A673 (cell line): Measurements from ENCODE around the gene PPP2R5D. TPM values are rescaled to one million over a fixed set of nuclear protein-coding genes. Genes with fewer than 3 reads are reported as not detected.
"Not testable (repeated sequence)": the region's sequence is repeated elsewhere in the genome, so short reads cannot be mapped to it uniquely, and the experiment has no call there.

ENCODE experiments used
- BruUV-seq: library from RNA; stranded (reverse); fragments of 400-500 nt; replicated peaks from 2 replicates; lab custom pipeline; 2021; lab: Mats Ljungman, UMichigan
- CTCF ChIA-PET: fragments of 300-600 bp; sonication (Branson Sonifier 250); formaldehyde crosslinking; loops from one replicate; lab custom pipeline; 2022; ENCODE audit warnings: antibody characterized with exemption; lab: Charles Lee
- POLR2A ChIA-PET: fragments of 300-600 bp; sonication (Branson Sonifier 250); formaldehyde crosslinking; loops from one replicate; lab custom pipeline; 2022; ENCODE audit warnings: antibody characterized with exemption; ENCODE audit not compliant: low non-redundant PET; lab: Charles Lee
- DNase-seq: peaks from one replicate; pipeline ENCODE4 v3.0.0-alpha.2; 2015; ENCODE audit warnings: low spot score
- H3K27ac ChIP-seq: fragments of 200-600 bp; sonication (generic); 2 replicates; pipeline ENCODE4 v1.5.1; 2016; ENCODE audit warnings: mixed run types, low read depth, mild to moderate bottlenecking, mixed read lengths, antibody characterized with exemption, low read length; ENCODE audit not compliant: poor library complexity, severe bottlenecking
- H3K27me3 ChIP-seq: fragments of 200-600 bp; sonication (generic); replicated peaks from 2 replicates; pipeline ENCODE4 v1.6.1; 2017; ENCODE audit warnings: mixed run types, low read depth, mild to moderate bottlenecking, mixed read lengths, antibody characterized with exemption, low read length; ENCODE audit not compliant: insufficient read depth, poor library complexity
- H3K36me3 ChIP-seq: fragments of 200-600 bp; sonication (generic); 2 replicates; pipeline ENCODE4 v1.6.1; 2016; ENCODE audit warnings: mixed run types, mild to moderate bottlenecking, mixed read lengths, antibody characterized with exemption, low read length; ENCODE audit not compliant: insufficient read depth, poor library complexity, severe bottlenecking
- H3K4me1 ChIP-seq: fragments of 200-600 bp; sonication (generic); 2 replicates; pipeline ENCODE4 v1.6.1; 2017; ENCODE audit warnings: mixed run types, mild to moderate bottlenecking, mixed read lengths, antibody characterized with exemption, low read length; ENCODE audit not compliant: insufficient read depth, poor library complexity, severe bottlenecking
- H3K4me3 ChIP-seq: fragments of 200-600 bp; sonication (generic); 2 replicates; pipeline ENCODE4 v1.5.1; 2016; ENCODE audit warnings: low read depth, mixed run types, mild to moderate bottlenecking, mixed read lengths, low read length; ENCODE audit not compliant: poor library complexity, severe bottlenecking
- H3K9me3 ChIP-seq: fragments of 200-600 bp; sonication (generic); 2 replicates; pipeline ENCODE4 v1.6.1; 2016; ENCODE audit warnings: mixed run types, low read depth, mild to moderate bottlenecking, mixed read lengths, antibody characterized with exemption, low read length; ENCODE audit not compliant: poor library complexity, severe bottlenecking
- CTCF ChIP-seq: fragments of 300-800, 200-600 bp; sonication (generic); conservative IDR thresholded peaks from 2 replicates; pipeline ENCODE4 v1.5.1; 2017; ENCODE audit warnings: low read depth, mild to moderate bottlenecking, antibody characterized with exemption, low read length, moderate library complexity, mixed read lengths
- EZH2 ChIP-seq: fragments of 200-600 bp; sonication (generic); IDR thresholded peaks from 2 replicates; pipeline ENCODE4 v1.6.1; 2017; ENCODE audit warnings: borderline replicate concordance, low read depth, mild to moderate bottlenecking, mixed read lengths, antibody characterized with exemption, low read length; ENCODE audit not compliant: poor library complexity, severe bottlenecking
- intact Hi-C: fragments of 100-400 bp; cut with micrococcal nuclease; formaldehyde crosslinking; loops from one replicate; pipeline ENCODE4 v1.10.0; 2022; ENCODE audit not compliant: unreplicated experiment
- total RNA-seq: library from RNA; stranded (reverse); gene quantifications from 2 replicates; pipeline ENCODE4 v1.2.3, GENCODE V29; 2021

Gene PPP2R5D
- total RNA-seq, 1 experiment from 2014 or later, result 73.6 TPM

GRCh38 chr6:42939810-42940167 is 44.6 kb upstream of the PPP2R5D start:
- Histone ChIP-seq H3K4me1 (no peaks in the 10 kb centered on the region), H3K4me3 (no peak overlapping the region), H3K27ac (no peak overlapping the region), H3K9me3 (no peaks in the 10 kb centered on the region), H3K27me3 (no peaks in the 10 kb centered on the region), H3K36me3 (peaks cover 27% of the 10 kb centered on the region)
- TF ChIP-seq EZH2 (no peak), CTCF (no peak)
- no TSS peak for BruUV-seq
- ChIA-PET POLR2A (no interaction called here), CTCF (no interaction called here)
- intact Hi-C loops, result no loop called here
- DNase-seq, result no peak

DNA sequence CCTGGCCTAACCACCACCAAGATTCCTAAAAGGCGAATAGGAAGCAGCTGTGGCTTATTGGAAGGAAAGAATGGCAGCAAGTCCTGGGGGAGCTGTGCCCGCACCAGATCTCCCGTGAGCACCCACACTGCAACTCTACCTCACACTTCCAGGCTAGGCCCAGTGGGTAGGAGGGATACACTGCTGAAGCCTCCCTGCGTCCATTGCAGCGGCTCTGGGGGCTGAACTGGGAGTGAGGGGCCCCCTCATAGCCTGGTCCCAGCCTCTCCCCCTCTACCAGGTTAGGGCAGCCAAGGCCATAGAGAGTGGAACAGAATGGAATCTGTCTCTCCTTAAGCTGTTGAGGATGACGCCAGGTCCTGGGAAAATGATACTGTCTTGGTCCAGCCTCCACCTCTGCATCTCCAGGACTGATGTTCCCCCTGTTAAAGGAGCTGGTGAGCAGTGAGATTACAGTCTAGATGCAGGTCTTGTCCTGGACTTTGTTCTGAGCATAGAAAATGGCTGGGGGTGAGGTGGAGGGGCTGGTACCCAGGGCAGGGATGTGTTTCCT is 43.8 kb upstream of the PPP2R5D start:
- intact Hi-C loops, result no loop called here
- BruUV-seq, result no TSS peak
- POLR2A ChIA-PET, result interaction anchor here (0.6 kb wide), 1 partner anchor 234 kb away, joined by 5 read pairs; no protein-coding TSS in a partner anchor

DNA sequence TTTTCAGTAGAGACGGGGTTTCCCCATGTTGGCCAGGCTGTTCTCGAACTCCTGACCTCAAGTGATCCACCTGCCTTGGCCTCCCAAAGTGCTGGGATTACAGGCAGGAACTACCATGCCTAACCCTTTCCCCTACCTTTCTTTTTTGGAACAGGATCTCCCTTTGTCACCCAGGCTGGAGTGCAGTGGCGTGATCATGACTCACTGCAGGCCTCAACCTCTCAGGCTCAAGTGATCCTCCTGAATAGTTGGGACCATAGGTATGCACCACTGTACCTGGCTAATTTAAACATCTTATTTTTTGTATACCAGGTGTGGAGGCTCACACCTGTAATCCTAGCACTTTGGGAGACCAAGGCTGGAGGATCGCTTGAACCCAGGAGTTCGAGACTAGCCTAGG is 43.0 kb upstream of the PPP2R5D start:
- H3K9me3 ChIP-seq, POLR2A ChIA-PET: not testable (repeated sequence)

More for the DNA sequence above, 43.8 kb upstream of the PPP2R5D start:
- TF ChIP-seq EZH2 (no peak), CTCF (no peak)
- Histone ChIP-seq H3K9me3 (no peaks in the 10 kb centered on the region), H3K36me3 (peaks cover 21% of the 10 kb centered on the region), H3K4me3 (no peak overlapping the region), H3K27ac (no peak overlapping the region), H3K4me1 (no peaks in the 10 kb centered on the region), H3K27me3 (no peaks in the 10 kb centered on the region)
- no peak for DNase-seq
- CTCF ChIA-PET, result no interaction called here

DNA sequence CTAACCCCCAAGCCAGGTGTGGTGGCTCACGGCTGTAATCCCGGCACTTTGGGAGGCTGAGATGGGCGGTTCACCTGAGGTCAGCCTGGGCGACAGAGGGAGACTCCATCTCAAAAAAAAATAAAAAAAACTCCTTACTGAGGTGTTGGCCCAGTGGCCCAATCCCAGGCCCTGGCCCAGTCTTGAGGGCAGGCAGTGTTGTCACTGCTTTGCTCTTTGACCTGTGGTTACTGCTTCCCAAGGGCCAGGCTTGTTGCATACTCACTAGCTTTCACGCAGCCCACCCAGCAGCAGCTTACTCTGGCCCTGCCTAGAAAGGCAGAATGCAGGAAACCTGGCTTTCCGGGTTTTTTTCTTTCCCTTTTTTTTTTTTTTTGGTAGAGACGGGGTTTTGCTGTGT is 41.9 kb upstream of the PPP2R5D start:
- ChIA-PET CTCF (interaction anchor here (0.7 kb wide), 1 partner anchor 97 kb away, joined by 3 read pairs; no protein-coding TSS in a partner anchor), POLR2A (no interaction called here)
- TF ChIP-seq EZH2 (no peak), CTCF (no peak)
- Histone ChIP-seq H3K27me3 (no peaks in the 10 kb centered on the region), H3K27ac (no peak overlapping the region), H3K36me3 (peaks cover 3% of the 10 kb centered on the region), H3K4me1 (no peaks in the 10 kb centered on the region), H3K9me3 (no peaks in the 10 kb centered on the region), H3K4me3 (no peak overlapping the region)
- intact Hi-C loops, result no loop called here
- no TSS peak for BruUV-seq
- no peak for DNase-seq

More for the DNA sequence above, 43.0 kb upstream of the PPP2R5D start:
- CTCF ChIA-PET, H3K27ac ChIP-seq, H3K4me1 ChIP-seq, H3K4me3 ChIP-seq, H3K27me3 ChIP-seq, intact Hi-C loops, BruUV-seq, DNase-seq: not testable (repeated sequence)
- peaks cover 14% of the 10 kb centered on the region for H3K36me3 ChIP-seq
